IMR-90 (cell line): Measurements from ENCODE around the gene VPS8. TPM values are rescaled to one million over a fixed set of nuclear protein-coding genes. Genes with fewer than 3 reads are reported as not detected.

Experiments used
- ATAC-seq: fragments of 200-7000 bp; cut with Tn5 transposase; 2 replicates; pipeline ENCODE4 v1.9.1; 2020; ENCODE audit warnings: low read depth, mild to moderate bottlenecking, moderate library complexity
- BruUV-seq: library from RNA; stranded (reverse); fragments of 400-500 nt; replicated peaks from 2 replicates; lab custom pipeline; 2021; lab: Mats Ljungman, UMichigan
- CTCF ChIA-PET: fragments of 300-600 bp; formaldehyde crosslinking; extraction: SDS; loops from one replicate; lab custom pipeline; 2021; ENCODE audit warnings: antibody characterized with exemption; lab: Yijun Ruan, JAX
- POLR2A ChIA-PET: fragments of 300-600 bp; sonication (Branson Sonifier 250); formaldehyde crosslinking; loops from one replicate; lab custom pipeline; 2022; ENCODE audit warnings: antibody characterized with exemption; ENCODE audit not compliant: unreplicated experiment; lab: Charles Lee
- DNase-seq: peaks from one replicate; pipeline ENCODE4 v3.0.0; 2013
- H2AFZ ChIP-seq: replicated peaks from 2 replicates; pipeline ENCODE3; 2013; ENCODE audit warnings: low read length, mild to moderate bottlenecking; ENCODE audit not compliant: poor library complexity
- H2AK5ac ChIP-seq: 2 replicates; pipeline ENCODE4 v1.6.1; 2013; ENCODE audit warnings: low read depth, low read length, inconsistent platforms
- H2AK9ac ChIP-seq: replicated peaks from 2 replicates; pipeline ENCODE3; 2013; ENCODE audit warnings: mild to moderate bottlenecking, low read depth, low read length, moderate library complexity; ENCODE audit not compliant: poor library complexity
- H2BK120ac ChIP-seq: 2 replicates; pipeline ENCODE4 v1.6.1; 2013; ENCODE audit warnings: low read depth, low read length, inconsistent platforms
- H2BK15ac ChIP-seq: 3 replicates; pipeline ENCODE4 v1.6.1; 2013; ENCODE audit warnings: low read depth, low read length, inconsistent platforms
- H2BK20ac ChIP-seq: 2 replicates; pipeline ENCODE4 v1.6.1; 2013; ENCODE audit warnings: low read depth, mild to moderate bottlenecking, inconsistent platforms, low read length, moderate library complexity
- H2BK5ac ChIP-seq: 2 replicates; pipeline ENCODE4 v1.6.1; 2013; ENCODE audit warnings: mild to moderate bottlenecking, low read depth, low read length, inconsistent platforms; ENCODE audit not compliant: poor library complexity, severe bottlenecking
- H3K14ac ChIP-seq: replicated peaks from 2 replicates; pipeline ENCODE4 v1.6.1; 2013; ENCODE audit warnings: low read depth, low read length, inconsistent platforms
- H3K18ac ChIP-seq: 2 replicates; pipeline ENCODE4 v1.6.1; 2013; ENCODE audit warnings: low read depth, low read length, control low read depth
- H3K23ac ChIP-seq: 2 replicates; pipeline ENCODE4 v1.6.1; 2013; ENCODE audit warnings: low read depth, low read length, inconsistent platforms
- H3K27ac ChIP-seq: 2 replicates; pipeline ENCODE4 v1.5.1; 2013; ENCODE audit warnings: mild to moderate bottlenecking, control low read depth, low read length; ENCODE audit not compliant: insufficient read depth
- H3K27me3 ChIP-seq: 2 replicates; pipeline ENCODE4 v1.6.1; 2013; ENCODE audit warnings: low read length; ENCODE audit not compliant: control insufficient read depth, insufficient read depth
- H3K36me3 ChIP-seq: 2 replicates; pipeline ENCODE4 v1.6.1; 2013; ENCODE audit warnings: low read length, mixed read lengths; ENCODE audit not compliant: control insufficient read depth, insufficient read depth
- H3K4ac ChIP-seq: 2 replicates; pipeline ENCODE4 v1.6.1; 2013; ENCODE audit warnings: low read depth, low read length, inconsistent platforms
- H3K4me1 ChIP-seq: 2 replicates; pipeline ENCODE4 v1.6.1; 2013; ENCODE audit warnings: low read length, mixed read lengths; ENCODE audit not compliant: control insufficient read depth, insufficient read depth
- H3K4me2 ChIP-seq: 2 replicates; pipeline ENCODE4 v1.6.1; 2013; ENCODE audit warnings: low read depth, mild to moderate bottlenecking, control low read depth, low read length, moderate library complexity
- H3K4me3 ChIP-seq: 2 replicates; pipeline ENCODE4 v1.5.1; 2013; ENCODE audit warnings: low read depth, mild to moderate bottlenecking, control low read depth, low read length, moderate library complexity; ENCODE audit not compliant: insufficient read depth
- H3K56ac ChIP-seq: 2 replicates; pipeline ENCODE4 v1.6.1; 2013; ENCODE audit warnings: low read length, inconsistent platforms; ENCODE audit not compliant: insufficient read depth; ENCODE audit errors: extremely low read depth
- H3K79me1 ChIP-seq, 2 experiments: 2 replicates each; pipeline ENCODE4 v1.6.1; 2013; ENCODE audit warnings: low read length in 2 of 2, inconsistent platforms in 1 of 2, low read depth in 1 of 2
- H3K9ac ChIP-seq: 2 replicates; pipeline ENCODE4 v1.6.1; 2013; ENCODE audit warnings: low read depth, low read length, control low read depth
- H3K9me1 ChIP-seq: 2 replicates; pipeline ENCODE4 v1.6.1; 2013; ENCODE audit warnings: low read length, inconsistent platforms; ENCODE audit not compliant: insufficient read depth
- H3K9me3 ChIP-seq: 2 replicates; pipeline ENCODE4 v1.6.1; 2013; ENCODE audit warnings: low read length; ENCODE audit not compliant: control insufficient read depth, insufficient read depth
- H4K20me1 ChIP-seq: 2 replicates; pipeline ENCODE4 v1.6.1; 2013; ENCODE audit warnings: low read length, inconsistent platforms; ENCODE audit not compliant: insufficient read depth
- H4K5ac ChIP-seq: 2 replicates; pipeline ENCODE4 v1.6.1; 2013; ENCODE audit warnings: mild to moderate bottlenecking, low read depth, low read length, control low read depth
- H4K8ac ChIP-seq, 2 experiments: 2 replicates each; pipeline ENCODE4 v1.6.1; 2013; ENCODE audit warnings: low read depth in 2 of 2, low read length in 2 of 2, control low read depth in 1 of 2, inconsistent platforms in 1 of 2
- H4K91ac ChIP-seq: 2 replicates; pipeline ENCODE4 v1.6.1; 2013; ENCODE audit warnings: low read depth, low read length, inconsistent platforms; ENCODE audit not compliant: insufficient read depth
- CHD1 ChIP-seq: IDR thresholded peaks from 2 replicates; pipeline ENCODE4 v1.6.1; 2012; ENCODE audit warnings: low read depth, low read length, improper control_type of control experiment
- FOS ChIP-seq: fragments of 150-350 bp; IDR thresholded peaks from 2 replicates; pipeline ENCODE4 v1.6.1; 2016; ENCODE audit warnings: low read depth, low read length
- MAZ ChIP-seq: IDR thresholded peaks from 2 replicates; pipeline ENCODE4 v1.6.1; 2012; ENCODE audit warnings: low read depth, mild to moderate bottlenecking, low read length, improper control_type of control experiment, moderate library complexity, borderline replicate concordance
- POLR2A ChIP-seq: IDR thresholded peaks from 2 replicates; pipeline ENCODE4 v1.6.1; 2012; ENCODE audit warnings: mild to moderate bottlenecking, low read depth, low read length
- WGBS, 2 experiments: methylation state at CpG; one replicate each; pipeline versions ENCODE4 v1.1.5 to v1.1.7; 2013; ENCODE audit warnings: missing lambda C conversion rate in 2 of 2; ENCODE audit not compliant: insufficient read length in 1 of 2; ENCODE audit errors: extremely low coverage in 2 of 2; 5-methylcytosine and 5-hydroxymethylcytosine counted together
- dilution Hi-C: fragments of 300-500 bp; cut with HindIII; formaldehyde crosslinking; loops from one replicate; pipeline ENCODE4 v1.14.3; 2018; ENCODE audit warnings: low sequenced_read_pairs; ENCODE audit not compliant: unreplicated experiment
- in situ Hi-C: fragments of 300-500 bp; cut with MboI; formaldehyde crosslinking; loops from 3 replicates; pipeline ENCODE4 v1.14.3; 2019; ENCODE audit warnings: low sequenced_read_pairs, inconsistent platforms, mixed read lengths
- intact Hi-C: fragments of 100-400 bp; cut with micrococcal nuclease; formaldehyde crosslinking; loops from 2 replicates; pipeline ENCODE4 v1.10.0; 2022
- polyA plus RNA-seq, 3 experiments: library from polyadenylated mRNA; depleted of rRNA; stranded (reverse); fragments of >200 nt; gene quantifications; 2 replicates each; pipeline ENCODE4 v1.2.3, GENCODE V29; 2012; ENCODE audit warnings: low replicate concordance in 1 of 3
- total RNA-seq: library from RNA; depleted of rRNA; stranded (reverse); fragments of >200 nt; gene quantifications from 2 replicates; pipeline ENCODE4 v1.2.3, GENCODE V29; 2012

VPS8 gene
- total and polyA plus RNA-seq, 2 of the 4 experiments (the other 2 are of a cell fraction), result 14.0 to 56.1 TPM

DNA sequence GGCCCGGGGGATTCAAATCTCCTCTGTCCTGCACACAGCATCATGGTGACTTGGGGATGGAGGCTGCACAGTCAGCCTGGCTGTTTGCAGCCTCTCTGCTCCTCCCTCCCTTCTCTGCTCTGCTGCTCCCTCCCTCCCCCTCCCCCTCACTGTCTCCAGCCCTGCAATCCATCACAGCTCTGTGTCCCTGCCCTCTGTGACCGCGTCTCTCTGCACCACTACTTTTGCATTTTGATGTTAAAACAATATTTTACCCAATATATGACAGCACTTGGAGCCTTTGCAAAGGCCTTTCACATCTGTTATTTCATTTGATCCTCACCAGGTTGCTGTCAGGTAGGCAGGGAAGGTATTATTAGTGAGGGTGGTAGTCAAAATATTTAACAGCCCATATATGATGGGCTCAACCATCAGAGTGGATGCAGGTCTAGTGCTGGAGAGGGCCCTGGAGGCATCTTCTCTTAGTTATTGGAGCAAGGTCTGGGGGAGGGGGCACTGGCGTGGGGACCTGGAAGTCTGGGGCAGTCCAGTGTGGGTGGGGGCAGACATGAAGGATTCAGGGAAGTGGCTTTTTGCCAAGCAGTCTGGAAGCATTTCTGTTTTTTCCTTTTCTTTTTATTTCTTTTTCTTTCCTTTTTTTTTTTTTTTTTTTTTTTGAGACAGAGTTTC, 16.3 kb upstream of the VPS8 start:
- no peak overlapping the region for H2BK120ac ChIP-seq
- BruUV-seq, result no TSS peak
- no peak overlapping the region for H2BK5ac ChIP-seq

More for the DNA sequence above, 16.3 kb upstream of the VPS8 start:
- Histone ChIP-seq H3K56ac (no peak overlapping the region), H4K91ac (no peak overlapping the region), H2AK9ac (peak overlapping the region; percentile 55), H3K27me3 (peaks cover 5% of the 10 kb centered on the region; the same call in 1 of the 2 replicates), H3K23ac (no peak overlapping the region), H4K5ac (no peak overlapping the region), H3K79me1 (no peaks in the 10 kb centered on the region), H4K20me1 (no peaks in the 10 kb centered on the region), H2BK20ac (no peak overlapping the region), H3K4me3 (no peak overlapping the region), H3K9me3 (no peaks in the 10 kb centered on the region), H2AFZ (peak overlapping the region; percentile 5), H2AK5ac (no peak overlapping the region), H3K14ac (no peak overlapping the region), H3K4ac (no peak overlapping the region), H3K4me2 (no peak overlapping the region), H3K18ac (no peak overlapping the region), H3K27ac (no peak overlapping the region), H3K36me3 (no peaks in the 10 kb centered on the region), H3K9me1 (no peaks in the 10 kb centered on the region), H4K8ac (no peak overlapping the region), H2BK15ac (no peak overlapping the region), H3K9ac (no peak overlapping the region), H3K4me1 (no peaks in the 10 kb centered on the region; the same call in 1 of the 2 replicates)
- WGBS, 2 experiments, result no CpG with 5 or more reads among the region's 4 CpGs
- CTCF ChIA-PET, result no interaction called here
- intact Hi-C loops (no loop called here), dilution Hi-C loops (no loop called here), in situ Hi-C loops (no loop called here)
- TF ChIP-seq FOS (no peak), CHD1 (no peak), MAZ (no peak), POLR2A (no peak)
- DNase-seq (no peak), ATAC-seq (peak; percentile 66)
- POLR2A ChIA-PET, result no interaction called here
